Mucosa of rectum (tissue), 2 donors: ENCODE measurements around the gene FCGR2B.
"Not testable (repeated sequence)": the region's sequence is repeated elsewhere in the genome, so short reads cannot be mapped to it uniquely, and the experiment has no call there.

ENCODE experiments used
- H3K27ac ChIP-seq, 2 donors: one replicate each; pipeline ENCODE4 v1.7.0; 2013; ENCODE audit warnings: inconsistent platforms in 2 of 2, low read depth in 2 of 2, low read length in 2 of 2
- H3K27me3 ChIP-seq, 2 donors: one replicate each; pipeline ENCODE4 v1.7.0; 2013; ENCODE audit warnings: low read length in 2 of 2; ENCODE audit not compliant: control insufficient read depth in 2 of 2, insufficient read depth in 2 of 2
- H3K36me3 ChIP-seq, 2 donors: one replicate each; pipeline ENCODE4 v1.7.0; 2013; ENCODE audit warnings: low read length in 2 of 2; ENCODE audit not compliant: control insufficient read depth in 2 of 2, insufficient read depth in 2 of 2
- H3K4me1 ChIP-seq, 2 donors: one replicate each; pipeline ENCODE4 v1.7.0; 2013; ENCODE audit warnings: low read length in 2 of 2, mild to moderate bottlenecking in 1 of 2; ENCODE audit not compliant: control insufficient read depth in 2 of 2, insufficient read depth in 2 of 2
- H3K4me3 ChIP-seq, 2 donors: one replicate each; pipeline ENCODE4 v1.7.0; 2013; ENCODE audit warnings: low read length in 2 of 2
- H3K9ac ChIP-seq, 2 donors: one replicate each; pipeline ENCODE4 v1.7.0; 2013; ENCODE audit warnings: low read length in 2 of 2, low read depth in 1 of 2, mild to moderate bottlenecking in 1 of 2
- H3K9me3 ChIP-seq, 2 donors: one replicate each; pipeline ENCODE4 v1.7.0; 2013; ENCODE audit warnings: low read length in 2 of 2; ENCODE audit not compliant: control insufficient read depth in 2 of 2
- donor health status: healthy.
- donor health status: Normal muscosa, but diverticular disease.

The FCGR2B gene

DNA sequence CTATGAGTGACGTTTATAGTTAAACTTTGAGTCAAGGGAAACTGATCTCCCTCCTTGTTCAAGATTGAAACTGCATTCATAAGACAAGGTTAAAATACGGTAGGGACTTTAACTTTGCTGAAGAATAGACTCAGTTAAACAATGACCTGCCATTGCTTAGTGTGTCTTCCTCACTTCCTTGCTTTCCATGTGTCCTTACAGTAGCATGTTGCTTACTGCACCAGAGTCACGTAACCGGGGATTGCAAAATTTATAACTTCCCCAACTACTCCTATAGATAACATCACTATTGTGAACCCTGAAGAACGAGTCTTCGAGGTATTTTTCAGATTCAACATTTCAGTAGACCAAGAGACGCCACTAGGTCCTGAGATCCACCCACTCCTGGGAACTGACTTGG lies 9.4 kb upstream of the FCGR2B start:
- not testable (repeated sequence) for H3K36me3 ChIP-seq, H3K9me3 ChIP-seq, H3K27ac ChIP-seq, H3K27me3 ChIP-seq, H3K4me3 ChIP-seq, H3K4me1 ChIP-seq, H3K9ac ChIP-seq

DNA sequence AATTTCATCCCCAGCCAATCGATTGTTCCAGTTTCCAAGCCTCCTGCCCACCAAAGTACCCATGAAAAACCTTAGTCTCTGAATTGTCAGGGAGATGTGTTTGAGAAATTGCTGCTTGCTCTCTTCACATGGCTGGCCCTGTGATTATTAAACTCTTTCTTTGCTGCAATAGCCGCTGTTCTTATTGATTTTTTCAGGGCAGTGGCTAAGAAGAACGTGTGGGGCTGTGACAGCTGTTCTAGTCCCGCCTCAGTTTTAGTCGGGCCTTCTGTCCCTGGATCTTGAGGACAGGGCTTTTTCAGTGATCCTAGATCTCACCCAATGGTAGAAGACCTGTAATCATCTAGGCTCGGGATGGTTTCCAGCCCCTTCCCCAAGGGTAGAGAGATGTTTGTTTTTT lies 9.0 kb upstream of the FCGR2B start:
- H3K9me3 ChIP-seq, H3K4me3 ChIP-seq, H3K4me1 ChIP-seq, H3K36me3 ChIP-seq, H3K27me3 ChIP-seq, H3K27ac ChIP-seq, H3K9ac ChIP-seq: not testable (repeated sequence)

DNA sequence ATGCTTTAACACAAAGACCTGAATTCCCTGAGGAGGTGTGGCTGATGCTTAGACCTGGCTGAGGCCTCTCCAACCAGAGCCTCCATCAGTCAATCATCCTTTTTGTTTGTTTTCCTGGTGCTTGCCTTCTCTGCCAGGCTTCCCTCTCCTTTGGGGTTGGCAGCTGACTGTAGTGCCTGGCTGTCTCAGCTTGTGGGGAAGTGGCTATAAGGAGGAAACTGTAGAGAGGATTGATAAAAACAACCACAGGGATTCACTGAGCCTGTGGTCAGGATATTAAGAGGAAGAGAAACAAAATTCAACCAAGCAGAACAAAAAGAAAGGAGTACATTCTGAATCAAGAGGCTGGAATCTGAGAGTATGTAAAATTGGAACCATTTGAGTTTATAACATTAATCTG lies 4.4 kb upstream of the FCGR2B start:
- not testable (repeated sequence) for H3K27ac ChIP-seq, H3K9me3 ChIP-seq, H3K4me1 ChIP-seq, H3K36me3 ChIP-seq, H3K9ac ChIP-seq, H3K27me3 ChIP-seq, H3K4me3 ChIP-seq

DNA sequence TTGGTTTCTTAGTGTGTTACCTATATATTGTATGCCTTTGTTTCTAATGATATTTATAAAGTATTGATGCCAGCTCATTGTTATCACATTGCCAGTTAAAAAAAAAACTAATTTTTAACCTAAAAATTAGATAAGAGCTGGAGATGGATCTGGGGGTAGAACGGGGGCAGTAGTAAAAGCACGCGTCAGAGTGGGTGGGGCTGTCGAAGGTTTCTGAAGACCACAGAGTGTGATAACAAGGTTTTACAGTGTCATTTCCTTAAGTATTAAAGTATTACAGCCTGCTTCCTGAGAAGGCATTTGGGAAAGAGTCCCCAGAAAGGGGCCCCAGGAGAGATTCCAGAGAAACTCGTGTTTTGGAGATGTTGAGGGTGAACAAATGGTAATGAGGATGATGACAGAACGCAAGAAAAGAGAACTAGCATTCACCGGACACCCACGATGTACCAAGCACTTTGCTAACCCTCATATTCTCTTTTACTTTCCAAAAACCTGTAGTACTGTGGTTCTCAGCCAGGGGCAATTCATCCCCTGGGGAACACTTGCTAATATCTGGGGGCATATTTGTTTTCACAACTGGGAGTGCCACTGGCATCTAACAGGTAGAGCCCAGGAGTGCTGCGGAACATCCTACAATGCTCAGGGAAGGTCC lies 1.2 kb upstream of the FCGR2B start:
- not testable (repeated sequence) for H3K4me3 ChIP-seq, H3K9me3 ChIP-seq, H3K27me3 ChIP-seq, H3K9ac ChIP-seq, H3K27ac ChIP-seq, H3K36me3 ChIP-seq, H3K4me1 ChIP-seq

DNA sequence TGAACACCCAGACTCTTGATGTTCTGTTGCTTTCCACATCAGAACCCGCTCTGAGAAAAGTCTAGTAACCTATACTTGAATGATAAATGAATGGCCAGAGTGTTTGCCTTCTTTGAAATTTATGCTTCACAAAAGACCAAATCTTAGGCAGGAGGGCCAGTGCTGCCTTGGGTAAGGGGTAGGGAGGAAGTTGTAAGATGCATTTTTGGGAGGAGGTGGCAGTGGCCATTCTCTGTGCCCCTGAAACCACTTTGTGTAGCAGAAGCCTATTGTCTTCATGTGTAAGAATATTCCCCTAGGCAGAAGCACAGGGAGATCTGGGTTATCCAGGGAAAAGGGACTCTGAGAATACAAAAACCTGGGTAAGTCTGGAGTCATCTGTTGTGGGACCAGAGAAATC lies 626 bp downstream of the FCGR2B start:
- not testable (repeated sequence) for H3K9ac ChIP-seq, H3K27me3 ChIP-seq, H3K4me3 ChIP-seq, H3K36me3 ChIP-seq, H3K9me3 ChIP-seq, H3K27ac ChIP-seq, H3K4me1 ChIP-seq

DNA sequence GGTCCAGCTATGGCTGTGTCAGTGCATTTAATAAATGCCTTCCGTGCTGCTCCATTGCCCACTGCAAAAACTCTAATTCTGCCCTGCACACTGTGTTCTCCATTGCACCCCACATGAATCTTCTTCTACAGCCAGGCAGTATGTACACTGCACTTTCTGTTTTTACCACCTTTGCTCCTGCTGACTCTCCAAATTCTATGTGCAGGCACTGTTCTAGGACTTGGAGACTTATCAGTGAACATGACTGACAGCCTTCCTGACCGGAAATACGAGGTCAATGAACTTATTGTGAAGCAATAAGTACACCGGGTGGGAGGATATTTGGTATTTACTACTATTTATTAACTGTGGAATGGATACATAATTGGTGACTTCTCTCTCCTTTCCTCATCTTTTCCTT lies 1.7 kb downstream of the FCGR2B start:
- not testable (repeated sequence) for H3K4me3 ChIP-seq, H3K9ac ChIP-seq, H3K9me3 ChIP-seq, H3K27ac ChIP-seq, H3K36me3 ChIP-seq, H3K4me1 ChIP-seq, H3K27me3 ChIP-seq

DNA sequence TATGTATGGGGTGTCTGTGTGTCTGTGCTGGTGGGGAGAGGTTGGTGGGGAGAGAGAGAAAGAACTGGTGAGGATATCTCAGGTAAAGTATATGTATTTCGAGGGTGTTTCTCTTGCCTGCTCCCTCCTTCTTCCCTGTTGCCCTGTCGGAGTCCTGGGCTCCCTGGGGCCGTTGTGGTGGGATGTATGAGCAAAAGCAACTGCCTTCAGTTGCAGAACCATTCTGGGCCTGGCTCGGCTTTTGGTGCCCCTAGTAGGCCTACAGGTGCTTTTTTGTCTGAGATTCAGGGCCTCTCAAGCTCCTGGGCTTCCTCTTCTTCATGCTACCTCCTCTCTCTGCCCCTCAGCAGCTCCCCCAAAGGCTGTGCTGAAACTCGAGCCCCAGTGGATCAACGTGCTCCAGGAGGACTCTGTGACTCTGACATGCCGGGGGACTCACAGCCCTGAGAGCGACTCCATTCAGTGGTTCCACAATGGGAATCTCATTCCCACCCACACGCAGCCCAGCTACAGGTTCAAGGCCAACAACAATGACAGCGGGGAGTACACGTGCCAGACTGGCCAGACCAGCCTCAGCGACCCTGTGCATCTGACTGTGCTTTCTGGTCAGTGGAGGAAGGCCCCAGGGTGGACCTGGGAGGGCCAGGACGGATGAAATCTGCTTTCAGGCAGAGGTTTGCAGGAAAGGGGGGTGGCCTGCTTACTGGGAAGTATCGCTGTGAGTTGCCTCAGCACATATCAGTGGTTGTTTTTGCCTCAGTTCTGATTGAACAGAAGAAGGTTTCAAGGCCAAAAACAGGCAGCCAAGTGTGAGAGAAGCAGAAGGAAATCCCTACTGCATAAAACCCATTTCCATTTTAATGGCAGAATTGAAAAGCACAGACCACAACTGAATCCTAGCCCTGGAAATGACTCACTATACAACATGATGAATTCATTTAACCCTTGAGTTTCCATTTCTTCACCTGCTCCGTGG lies 8.4 kb downstream of the FCGR2B start:
- H3K9me3 ChIP-seq, H3K27ac ChIP-seq: not testable (repeated sequence)

DNA sequence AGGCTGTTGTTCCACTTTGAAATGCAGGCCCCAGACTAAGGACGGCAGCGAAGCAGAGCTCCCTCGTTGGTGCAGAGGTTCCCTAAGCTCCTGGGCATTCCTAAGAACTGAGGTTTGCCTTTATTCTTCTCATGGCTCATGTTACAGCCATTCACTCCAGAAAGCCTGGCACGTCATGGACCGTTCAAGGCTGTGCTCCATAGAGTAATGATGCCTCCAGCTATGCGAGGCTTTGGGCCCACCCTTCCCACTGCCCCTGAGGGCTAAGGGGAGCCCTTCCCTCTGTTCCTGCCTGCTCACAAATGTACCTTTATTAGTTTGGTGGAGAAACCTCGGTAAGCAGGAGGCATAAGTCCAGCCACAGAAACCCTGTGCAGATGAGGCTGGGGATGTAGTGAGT lies 10.5 kb downstream of the FCGR2B start:
- H3K4me1 ChIP-seq, H3K27ac ChIP-seq, H3K4me3 ChIP-seq, H3K9me3 ChIP-seq, H3K27me3 ChIP-seq, H3K9ac ChIP-seq, H3K36me3 ChIP-seq: not testable (repeated sequence)

More for the DNA sequence above, 8.4 kb downstream of the FCGR2B start:
- H3K9ac ChIP-seq, H3K27me3 ChIP-seq, H3K36me3 ChIP-seq, H3K4me1 ChIP-seq, H3K4me3 ChIP-seq: not testable (repeated sequence)

DNA sequence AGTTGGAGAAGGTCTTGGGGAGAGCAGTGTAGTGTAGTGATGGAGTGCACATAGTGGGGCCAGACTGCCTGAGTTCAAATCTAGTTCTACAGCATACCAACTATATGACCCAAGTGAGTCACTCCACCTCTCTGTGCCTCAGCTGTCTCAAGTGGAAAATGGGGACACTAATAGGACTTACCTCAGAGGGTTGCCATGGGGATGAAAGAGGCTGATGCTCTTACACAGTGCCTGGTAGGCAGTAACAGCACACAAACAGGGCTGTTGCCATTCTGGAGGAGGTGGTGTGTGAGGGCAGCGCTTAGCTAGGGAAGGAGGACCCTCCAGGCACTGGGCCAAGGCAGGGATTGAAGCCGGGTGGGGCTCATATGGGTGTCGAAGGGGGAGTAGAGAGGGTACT lies 11.5 kb downstream of the FCGR2B start:
- not testable (repeated sequence) for H3K4me1 ChIP-seq, H3K9ac ChIP-seq, H3K36me3 ChIP-seq, H3K9me3 ChIP-seq, H3K27ac ChIP-seq, H3K4me3 ChIP-seq, H3K27me3 ChIP-seq

DNA sequence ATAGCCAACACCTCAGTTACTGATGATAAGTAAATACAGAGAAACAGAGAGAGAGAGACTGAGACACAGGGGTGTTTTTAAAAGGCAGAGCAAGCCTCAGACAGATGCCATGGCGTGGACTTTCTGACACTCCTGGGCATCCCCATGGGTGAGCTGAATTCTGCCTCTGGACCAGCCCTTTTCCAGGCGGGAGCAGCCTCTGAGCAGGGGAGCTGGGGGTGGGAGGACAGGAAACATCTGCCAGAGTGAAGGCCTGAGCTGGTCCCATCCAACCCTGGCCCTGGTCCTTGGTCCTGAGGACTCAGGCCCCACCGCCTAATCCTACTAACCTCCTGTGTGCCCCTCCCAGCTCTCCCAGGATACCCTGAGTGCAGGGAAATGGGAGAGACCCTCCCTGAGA lies 12.0 kb downstream of the FCGR2B start:
- H3K27ac ChIP-seq, H3K4me3 ChIP-seq, H3K9ac ChIP-seq, H3K9me3 ChIP-seq, H3K36me3 ChIP-seq, H3K27me3 ChIP-seq, H3K4me1 ChIP-seq: not testable (repeated sequence)
